Vagina (tissue), 2 donors: Measurements from ENCODE around the gene ZNF438. TPM values are rescaled to one million over a fixed set of nuclear protein-coding genes. Genes with fewer than 3 reads are reported as not detected.
"Not testable (repeated sequence)": the region's sequence is repeated elsewhere in the genome, so short reads cannot be mapped to it uniquely, and the experiment has no call there.

Experiments used
- DNase-seq, 2 donors: peaks; one replicate each; pipeline ENCODE4 v3.0.0-alpha.2; 2017; ENCODE audit errors: extremely low spot score in 2 of 2
- H3K27ac ChIP-seq: fragments of 200-600 bp; sonication (generic); one replicate; pipeline ENCODE4 v1.5.1; 2019
- H3K27me3 ChIP-seq: fragments of 200-600 bp; sonication (generic); one replicate; pipeline ENCODE4 v1.5.1; 2019
- H3K36me3 ChIP-seq, 2 donors: fragments of 200-600 bp; sonication (generic); one replicate each; pipeline ENCODE4 v1.5.1; 2017 to 2019
- H3K4me1 ChIP-seq: fragments of 200-600 bp; sonication (generic); one replicate; pipeline ENCODE4 v1.5.1; 2019
- H3K4me3 ChIP-seq, 2 donors: fragments of 200-600 bp; sonication (generic); 1 replicate in 1 of 2; 2 replicates in 1 of 2; pipeline ENCODE4 v1.5.1; 2016 to 2019
- H3K9me3 ChIP-seq: fragments of 200-600 bp; sonication (generic); one replicate; pipeline ENCODE4 v1.5.1; 2019
- CTCF ChIP-seq, 3 experiments: fragments of 450-650 bp in 2 of 3; fragments of 200-600 bp in 1 of 3; sonication (generic) in 1 of 3; IDR thresholded peaks; one replicate each; pipeline ENCODE4 v1.5.1; 2017 to 2019; ENCODE audit warnings: antibody characterized with exemption in 3 of 3, mild to moderate bottlenecking in 2 of 3, moderate library complexity in 2 of 3
- POLR2A ChIP-seq, 2 donors: fragments of 450-650 bp; IDR thresholded peaks; one replicate each; pipeline ENCODE4 v1.6.1; 2017; ENCODE audit warnings: antibody characterized with exemption in 2 of 2, mild to moderate bottlenecking in 2 of 2, moderate library complexity in 2 of 2
- POLR2AphosphoS5 ChIP-seq, 2 donors: sonication (generic); formaldehyde crosslinking; IDR thresholded peaks; one replicate each; pipeline ENCODE4 v1.9.0; 2017; ENCODE audit warnings: antibody characterized with exemption in 2 of 2, mild to moderate bottlenecking in 2 of 2, low read depth in 1 of 2; ENCODE audit not compliant: insufficient read depth in 1 of 2
- intact Hi-C: fragments of 100-400 bp; cut with DNase I; formaldehyde crosslinking; loops from one replicate; pipeline ENCODE4 v1.15.1; 2023
- total RNA-seq: library from RNA; depleted of rRNA; stranded (reverse); fragments of >200 nt; gene quantifications from one replicate; pipeline ENCODE4 v1.2.3, GENCODE V29; 2016

ZNF438 gene
- total RNA-seq, 1 donor from 2014 or later, result 11.8 TPM

- TF ChIP-seq CTCF (IDR thresholded peaks at IDR 0.05), result no peak
- no peak for TF ChIP-seq POLR2AphosphoS5 (IDR thresholded peaks at IDR 0.05; ENCODE audit: insufficient read depth in 1 of 2, low read depth in 1 of 2)
- no peak for TF ChIP-seq POLR2A (IDR thresholded peaks at IDR 0.05)
- H3K4me3 ChIP-seq, result no peak overlapping the region
- intact Hi-C loops, result no loop called here
Measured at GRCh38 chr10:31041011-31041410, 9.3 kb upstream of the ZNF438 start.

GRCh38 chr10:31039006-31039405 lies 7.3 kb upstream of the ZNF438 start:
- H3K27me3 ChIP-seq, intact Hi-C loops, DNase-seq, H3K36me3 ChIP-seq, H3K9me3 ChIP-seq, H3K4me3 ChIP-seq, H3K27ac ChIP-seq: not testable (repeated sequence)
- H3K4me1 ChIP-seq, result peaks cover 11% of the 10 kb centered on the region

More at GRCh38 chr10:31041011-31041410, 9.3 kb upstream of the ZNF438 start:
- no peak for DNase-seq
- Histone ChIP-seq H3K4me1 (no peaks in the 10 kb centered on the region), H3K27ac (no peak overlapping the region), H3K9me3 (peaks cover 3% of the 10 kb centered on the region), H3K27me3 (no peaks in the 10 kb centered on the region), H3K36me3 (no peaks in the 10 kb centered on the region)

- no peak for DNase-seq
- TF ChIP-seq CTCF (IDR thresholded peaks at IDR 0.05), result no peak
- no peak for TF ChIP-seq POLR2AphosphoS5 (IDR thresholded peaks at IDR 0.05; ENCODE audit: insufficient read depth in 1 of 2, low read depth in 1 of 2)
- no peak for TF ChIP-seq POLR2A (IDR thresholded peaks at IDR 0.05)
- Histone ChIP-seq H3K27me3 (no peaks in the 10 kb centered on the region), H3K9me3 (no peaks in the 10 kb centered on the region), H3K36me3 (no peaks in the 10 kb centered on the region), H3K27ac (no peak overlapping the region), H3K4me3 (no peak overlapping the region), H3K4me1 (peaks cover 21% of the 10 kb centered on the region)
- intact Hi-C loops, result no loop called here
Measured at GRCh38 chr10:31037749-31038148, 6.1 kb upstream of the ZNF438 start.

GRCh38 chr10:31036209-31036608 lies 4.5 kb upstream of the ZNF438 start:
- TF ChIP-seq POLR2AphosphoS5 (IDR thresholded peaks at IDR 0.05; ENCODE audit: insufficient read depth in 1 of 2, low read depth in 1 of 2) (no peak), CTCF (IDR thresholded peaks at IDR 0.05) (no peak), POLR2A (IDR thresholded peaks at IDR 0.05) (no peak)
- Histone ChIP-seq H3K4me3 (no peak overlapping the region), H3K4me1 (peaks cover 23% of the 10 kb centered on the region), H3K27ac (peak overlapping the region; percentile 61), H3K27me3 (no peaks in the 10 kb centered on the region), H3K36me3 (no peaks in the 10 kb centered on the region), H3K9me3 (no peaks in the 10 kb centered on the region)
- intact Hi-C loops, result no loop called here
- DNase-seq, result no peak

- no peak for DNase-seq
- no peaks in the 10 kb centered on the region for H3K9me3 ChIP-seq
- TF ChIP-seq POLR2A (IDR thresholded peaks at IDR 0.05) (no peak), POLR2AphosphoS5 (IDR thresholded peaks at IDR 0.05; ENCODE audit: insufficient read depth in 1 of 2, low read depth in 1 of 2) (no peak), CTCF (IDR thresholded peaks at IDR 0.05) (no peak)
- intact Hi-C loops, result no loop called here
- H3K27me3 ChIP-seq, result no peaks in the 10 kb centered on the region
- H3K4me3 ChIP-seq, result no peak overlapping the region
- H3K4me1 ChIP-seq, result peaks cover 31% of the 10 kb centered on the region
- H3K36me3 ChIP-seq, result no peaks in the 10 kb centered on the region
- H3K27ac ChIP-seq, result peak overlapping the region; percentile 61
Measured at GRCh38 chr10:31035266-31035798, 3.7 kb upstream of the ZNF438 start.
